Adrenal gland (tissue), 5 donors: ENCODE measurements around the gene SEC23B.

Experiments used
- CTCF ChIP-seq, 6 experiments: fragments of 450-650 bp in 4 of 6; fragments of 200-600 bp in 2 of 6; sonication (generic) in 1 of 6; IDR thresholded peaks; 1 replicate in 5 of 6; 2 replicates in 1 of 6; pipeline versions ENCODE4 v1.5.1 to v1.8.0; 2016 to 2021; ENCODE audit warnings: antibody characterized with exemption in 6 of 6, mild to moderate bottlenecking in 2 of 6, moderate library complexity in 1 of 6
- POLR2A ChIP-seq, 2 donors: fragments of 450-650 bp; IDR thresholded peaks; one replicate each; pipeline ENCODE4 v1.6.1; 2017; ENCODE audit warnings: antibody characterized with exemption in 2 of 2, mild to moderate bottlenecking in 2 of 2, moderate library complexity in 1 of 2
- donor health status: DM: no; HTN: no; CAD: no.

GRCh38 chr20:18567739-18568091, 60.0 kb downstream of the SEC23B start:
- TF ChIP-seq CTCF (IDR thresholded peaks at IDR 0.05): no peak
- TF ChIP-seq POLR2A (IDR thresholded peaks at IDR 0.05): no peak
